Glutamatergic neuron (in vitro differentiated cells): ENCODE measurements around the gene SLIT3. TPM values are rescaled to one million over a fixed set of nuclear protein-coding genes. Genes with fewer than 3 reads are reported as not detected.

Experiments
- DNase-seq: peaks from one replicate; pipeline ENCODE4 v3.0.0; 2022
- H3K27ac Mint-ChIP-seq: one replicate; pipeline ENCODE4 v1.8.0; 2020; ENCODE audit warnings: mild to moderate bottlenecking, mixed read lengths, inconsistent platforms; ENCODE audit not compliant: unreplicated experiment
- H3K27me3 Mint-ChIP-seq: one replicate; pipeline ENCODE4 v1.8.0; 2020; ENCODE audit warnings: mild to moderate bottlenecking, moderate library complexity, mixed read lengths, inconsistent platforms; ENCODE audit not compliant: unreplicated experiment
- H3K36me3 Mint-ChIP-seq: one replicate; pipeline ENCODE4 v1.8.0; 2020; ENCODE audit warnings: mild to moderate bottlenecking, mixed read lengths, inconsistent platforms; ENCODE audit not compliant: unreplicated experiment
- H3K4me1 Mint-ChIP-seq: one replicate; pipeline ENCODE4 v1.8.0; 2020; ENCODE audit warnings: mild to moderate bottlenecking, low read depth, mixed read lengths, inconsistent platforms; ENCODE audit not compliant: unreplicated experiment
- H3K4me3 Mint-ChIP-seq: one replicate; pipeline ENCODE4 v1.8.0; 2020; ENCODE audit warnings: mild to moderate bottlenecking, mixed read lengths, inconsistent platforms; ENCODE audit not compliant: unreplicated experiment
- H3K9me3 Mint-ChIP-seq: one replicate; pipeline ENCODE4 v1.8.0; 2020; ENCODE audit warnings: mild to moderate bottlenecking, moderate library complexity, mixed read lengths, inconsistent platforms; ENCODE audit not compliant: unreplicated experiment
- total RNA-seq: library from RNA; stranded (reverse); fragmentation: NEBNext Ultra II Directional; extraction: Animal tissue kit (Norgen Biotek cat#: 25700); gene quantifications from one replicate; pipeline ENCODE4 v1.2.1, GENCODE V29; 2021; ENCODE audit not compliant: unreplicated experiment
- TF ChIP-seq, protein P1 (sequence below): fragments of 200-600 bp; sonication (generic); IDR thresholded peaks from one replicate; pipeline ENCODE4 v1.5.0; 2021; ENCODE audit not compliant: partially characterized antibody, unreplicated experiment

The SLIT3 gene
- total RNA-seq, 1 donor from 2014 or later: 11.5 TPM

GRCh38 chr5:169263591-169263990, 37.3 kb downstream of the SLIT3 start:
- TF ChIP-seq, protein P1, sequence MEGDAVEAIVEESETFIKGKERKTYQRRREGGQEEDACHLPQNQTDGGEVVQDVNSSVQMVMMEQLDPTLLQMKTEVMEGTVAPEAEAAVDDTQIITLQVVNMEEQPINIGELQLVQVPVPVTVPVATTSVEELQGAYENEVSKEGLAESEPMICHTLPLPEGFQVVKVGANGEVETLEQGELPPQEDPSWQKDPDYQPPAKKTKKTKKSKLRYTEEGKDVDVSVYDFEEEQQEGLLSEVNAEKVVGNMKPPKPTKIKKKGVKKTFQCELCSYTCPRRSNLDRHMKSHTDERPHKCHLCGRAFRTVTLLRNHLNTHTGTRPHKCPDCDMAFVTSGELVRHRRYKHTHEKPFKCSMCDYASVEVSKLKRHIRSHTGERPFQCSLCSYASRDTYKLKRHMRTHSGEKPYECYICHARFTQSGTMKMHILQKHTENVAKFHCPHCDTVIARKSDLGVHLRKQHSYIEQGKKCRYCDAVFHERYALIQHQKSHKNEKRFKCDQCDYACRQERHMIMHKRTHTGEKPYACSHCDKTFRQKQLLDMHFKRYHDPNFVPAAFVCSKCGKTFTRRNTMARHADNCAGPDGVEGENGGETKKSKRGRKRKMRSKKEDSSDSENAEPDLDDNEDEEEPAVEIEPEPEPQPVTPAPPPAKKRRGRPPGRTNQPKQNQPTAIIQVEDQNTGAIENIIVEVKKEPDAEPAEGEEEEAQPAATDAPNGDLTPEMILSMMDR: no peak
- Mint-ChIP-seq H3K36me3 (peaks cover 5% of the 10 kb centered on the region), H3K4me1 (no peaks in the 10 kb centered on the region), H3K4me3 (no peak overlapping the region), H3K27ac (no peak overlapping the region), H3K9me3 (no peaks in the 10 kb centered on the region), H3K27me3 (peaks cover 1% of the 10 kb centered on the region)
- DNase-seq: no peak

- H3K27ac Mint-ChIP-seq: no peak overlapping the region
- H3K36me3 Mint-ChIP-seq: peaks cover 5% of the 10 kb centered on the region
- DNase-seq: no peak
Observed at GRCh38 chr5:169260896-169261569, 39.9 kb downstream of the SLIT3 start.

DNA sequence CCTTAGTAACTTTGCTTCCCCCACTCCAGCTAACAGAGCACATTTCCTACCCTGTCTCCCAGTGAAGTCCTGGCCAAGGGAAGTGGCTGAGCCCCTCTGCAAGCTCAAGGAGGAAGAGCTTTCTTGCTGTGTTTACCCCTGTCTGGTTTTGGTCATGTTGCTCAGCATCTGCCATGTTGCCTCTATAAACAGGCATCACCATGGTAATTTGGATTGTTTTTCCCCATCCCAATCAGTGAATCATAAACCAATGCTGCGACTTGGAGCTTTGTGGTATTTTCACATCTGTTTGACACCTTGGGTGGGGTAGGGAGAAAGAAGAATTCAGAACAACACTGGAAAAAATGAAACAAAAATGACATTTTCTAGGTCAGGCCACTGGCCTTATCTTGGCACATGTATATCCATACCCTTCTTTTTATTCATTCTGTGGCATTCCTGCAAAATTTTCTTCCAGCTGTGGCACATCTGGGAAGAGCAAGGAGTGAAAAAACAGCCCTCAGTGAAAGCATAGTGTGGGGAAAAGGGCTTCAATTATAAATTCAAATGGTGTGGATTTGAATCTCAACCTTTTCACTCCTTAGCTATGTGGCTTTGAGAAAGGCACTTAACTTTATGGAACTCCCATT, 42.5 kb downstream of the SLIT3 start:
- peaks cover 5% of the 10 kb centered on the region for H3K36me3 Mint-ChIP-seq
- H3K27me3 Mint-ChIP-seq: peaks cover 1% of the 10 kb centered on the region
- H3K4me3 Mint-ChIP-seq: no peak overlapping the region
- DNase-seq: no peak
- H3K27ac Mint-ChIP-seq: no peak overlapping the region
- H3K4me1 Mint-ChIP-seq: no peaks in the 10 kb centered on the region
- TF ChIP-seq, protein P1: no peak
- H3K9me3 Mint-ChIP-seq: no peaks in the 10 kb centered on the region

More at GRCh38 chr5:169260896-169261569, 39.9 kb downstream of the SLIT3 start:
- Mint-ChIP-seq H3K9me3 (no peaks in the 10 kb centered on the region), H3K4me1 (no peaks in the 10 kb centered on the region), H3K4me3 (no peak overlapping the region), H3K27me3 (peaks cover 1% of the 10 kb centered on the region)
- TF ChIP-seq, protein P1: no peak

DNA sequence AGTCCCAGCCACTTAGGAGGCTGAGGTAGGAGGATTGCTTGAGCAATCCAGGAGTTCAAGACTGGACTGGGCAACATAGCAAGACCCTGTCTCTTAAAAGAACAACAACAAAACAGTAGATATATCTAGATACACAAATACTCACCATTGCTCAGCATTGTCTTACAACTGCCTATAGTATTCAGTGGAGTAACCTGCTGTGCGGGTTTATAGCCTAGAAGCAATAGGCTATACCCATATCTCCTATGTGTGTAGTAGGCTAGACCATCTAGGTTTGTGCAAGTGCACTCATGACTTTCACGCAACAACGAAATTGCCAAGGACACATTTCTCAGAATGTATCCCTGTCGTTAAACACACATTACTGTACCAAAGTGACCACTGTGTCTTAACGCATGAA, 44.7 kb downstream of the SLIT3 start:
- TF ChIP-seq, protein P1: no peak
- Mint-ChIP-seq H3K27me3 (peaks cover 1% of the 10 kb centered on the region), H3K27ac (no peak overlapping the region), H3K4me3 (no peak overlapping the region), H3K36me3 (no peaks in the 10 kb centered on the region), H3K4me1 (peaks cover 14% of the 10 kb centered on the region), H3K9me3 (no peaks in the 10 kb centered on the region)
- DNase-seq: no peak

DNA sequence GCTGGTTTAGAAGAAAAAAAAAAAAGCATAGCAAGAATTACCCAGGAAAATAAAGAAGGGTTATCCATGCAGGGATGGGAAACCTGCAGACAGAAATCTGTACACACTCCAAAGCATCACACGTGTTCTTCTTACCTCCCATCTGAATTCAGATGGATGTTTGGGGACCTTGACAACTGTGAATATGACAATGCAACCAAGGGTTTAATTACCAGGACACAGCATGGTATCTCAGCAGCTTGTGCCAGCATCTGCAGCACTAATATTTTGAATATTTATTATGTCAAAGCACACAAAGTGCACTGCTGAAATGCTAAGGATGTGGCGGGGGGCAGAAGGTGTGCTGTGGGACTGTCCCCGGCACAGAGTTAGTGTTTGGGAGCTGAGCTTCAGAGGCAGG, 47.9 kb downstream of the SLIT3 start:
- Mint-ChIP-seq H3K27me3 (no peaks in the 10 kb centered on the region), H3K9me3 (peaks cover 1% of the 10 kb centered on the region), H3K4me3 (no peak overlapping the region), H3K4me1 (peaks cover 16% of the 10 kb centered on the region), H3K27ac (no peak overlapping the region), H3K36me3 (peaks cover 3% of the 10 kb centered on the region)
- TF ChIP-seq, protein P1: no peak
- DNase-seq: no peak
